T1000 (cell line): ENCODE results near the gene ST3GAL4.
"Not testable (repeated sequence)": the region's sequence is repeated elsewhere in the genome, so short reads cannot be mapped to it uniquely, and the experiment has no call there.

Experiments
- DNase-seq: peaks from one replicate; lab custom pipeline; 2025; ENCODE audit warnings: mixed read lengths; lab: John Stamatoyannopoulos, UW

The ST3GAL4 gene

DNA sequence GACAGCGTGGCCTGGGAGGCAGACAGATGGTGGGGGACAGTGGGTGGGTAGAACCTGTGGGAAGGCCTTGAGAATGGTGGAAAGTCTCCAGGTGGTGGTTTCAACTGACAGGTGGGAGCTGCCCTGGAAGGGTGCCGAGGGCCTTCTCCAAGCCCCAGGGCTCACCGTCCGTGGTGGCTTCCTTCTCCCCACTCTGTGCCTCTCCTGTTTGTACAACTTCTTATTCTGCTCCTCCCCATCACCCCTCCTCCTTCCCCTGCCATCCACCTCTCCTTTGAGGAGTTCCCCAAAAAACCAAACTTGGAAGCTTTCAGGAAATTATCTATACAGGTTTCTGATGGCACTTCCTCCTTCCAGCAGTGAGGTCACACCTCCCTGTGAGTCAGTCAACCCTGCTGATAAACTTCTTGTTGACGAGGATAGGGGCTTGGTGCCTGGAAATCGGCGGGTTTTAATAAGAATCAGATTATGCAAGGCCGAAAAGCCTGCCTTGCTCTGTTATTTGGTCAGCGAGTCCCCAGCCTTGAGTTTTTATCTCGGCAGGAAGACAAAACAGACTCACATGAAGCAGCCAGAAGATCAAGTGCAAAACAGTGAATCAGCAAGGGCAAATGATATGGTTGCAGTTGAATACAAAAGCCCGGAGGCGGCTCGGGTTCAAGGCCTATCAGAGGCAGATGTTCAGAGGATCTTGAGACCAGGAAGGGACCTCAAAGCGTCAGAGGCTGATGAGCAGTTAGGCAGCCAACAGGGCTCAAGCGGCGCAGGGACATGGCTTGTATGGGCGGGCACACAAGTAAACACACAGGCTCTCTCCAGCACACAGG, 9.5 kb upstream of the ST3GAL4 start:
- DNase-seq = peak; percentile 10

GRCh38 chr11:126346586-126346940, 8.9 kb upstream of the ST3GAL4 start:
- DNase-seq = no peak

DNA sequence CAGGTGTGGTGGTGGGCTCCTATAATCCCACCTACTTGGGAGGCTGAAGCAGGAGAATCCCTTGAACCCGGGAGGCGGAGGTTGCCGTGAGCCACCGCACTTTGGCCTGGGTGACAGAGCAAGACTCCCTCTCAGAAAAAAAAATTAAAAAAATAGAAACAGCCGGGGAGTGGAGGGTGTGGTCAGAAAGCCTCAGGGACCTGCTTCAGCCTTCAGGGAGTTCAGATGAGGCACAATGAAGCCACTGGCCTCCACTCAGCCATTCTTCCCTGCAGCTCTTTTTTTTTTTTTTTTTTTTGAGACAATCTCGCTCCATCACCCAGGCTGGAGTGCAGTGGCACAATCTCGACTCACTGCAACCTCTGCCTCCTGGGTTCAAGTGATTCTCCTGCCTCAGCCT, 8.5 kb upstream of the ST3GAL4 start:
- not testable (repeated sequence) for DNase-seq

DNA sequence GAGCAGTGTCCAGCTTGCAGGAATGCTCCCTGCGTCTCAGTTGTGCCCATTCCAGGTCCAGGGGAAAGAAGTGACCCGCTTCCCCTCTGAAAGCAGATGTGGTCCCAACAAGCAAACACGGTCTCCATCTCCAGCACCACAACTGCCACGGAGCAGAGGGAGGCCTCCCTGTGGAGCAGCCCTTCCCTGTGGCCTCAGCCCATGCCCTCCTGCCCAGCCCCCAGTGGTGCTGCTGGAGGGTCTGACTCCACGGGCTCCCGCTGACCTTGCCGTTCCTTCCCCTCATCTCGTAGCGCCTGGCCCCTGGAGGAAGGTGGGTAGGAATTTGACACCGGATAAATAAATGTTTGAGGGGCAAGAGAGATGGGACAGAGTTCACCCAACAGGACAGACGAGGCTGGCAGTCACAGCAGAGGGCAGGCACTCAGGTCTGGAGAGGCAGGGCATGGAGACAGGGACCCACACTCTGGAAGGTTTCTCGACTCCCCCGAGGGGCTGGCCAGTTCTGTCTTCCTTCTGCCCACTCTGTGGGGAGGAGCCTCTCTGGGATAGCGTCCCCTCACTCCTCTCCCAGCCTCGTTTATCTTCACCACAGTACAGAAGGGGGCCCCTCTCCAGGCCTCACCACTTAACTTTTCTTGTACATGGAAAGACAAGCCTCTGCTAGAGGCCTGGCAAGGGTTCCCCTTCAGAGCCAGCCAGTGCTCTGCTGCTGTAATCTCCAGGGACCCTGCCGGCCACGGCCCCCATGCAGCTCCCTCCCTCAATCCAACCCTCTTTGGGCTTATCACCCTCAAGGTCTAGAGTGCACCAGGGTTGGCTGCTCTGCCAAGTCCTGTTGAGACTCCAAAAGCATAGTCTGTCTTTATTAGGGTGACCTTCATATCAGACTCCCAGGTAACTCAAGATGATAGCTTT, 7.5 kb upstream of the ST3GAL4 start:
- DNase-seq = no peak

GRCh38 chr11:126348806-126349582, 6.5 kb upstream of the ST3GAL4 start:
- no peak for DNase-seq

- DNase-seq = no peak
Observed at GRCh38 chr11:126350836-126351235, 4.7 kb upstream of the ST3GAL4 start.

- no peak for DNase-seq
Observed at GRCh38 chr11:126352163-126352562, 3.3 kb upstream of the ST3GAL4 start.

DNA sequence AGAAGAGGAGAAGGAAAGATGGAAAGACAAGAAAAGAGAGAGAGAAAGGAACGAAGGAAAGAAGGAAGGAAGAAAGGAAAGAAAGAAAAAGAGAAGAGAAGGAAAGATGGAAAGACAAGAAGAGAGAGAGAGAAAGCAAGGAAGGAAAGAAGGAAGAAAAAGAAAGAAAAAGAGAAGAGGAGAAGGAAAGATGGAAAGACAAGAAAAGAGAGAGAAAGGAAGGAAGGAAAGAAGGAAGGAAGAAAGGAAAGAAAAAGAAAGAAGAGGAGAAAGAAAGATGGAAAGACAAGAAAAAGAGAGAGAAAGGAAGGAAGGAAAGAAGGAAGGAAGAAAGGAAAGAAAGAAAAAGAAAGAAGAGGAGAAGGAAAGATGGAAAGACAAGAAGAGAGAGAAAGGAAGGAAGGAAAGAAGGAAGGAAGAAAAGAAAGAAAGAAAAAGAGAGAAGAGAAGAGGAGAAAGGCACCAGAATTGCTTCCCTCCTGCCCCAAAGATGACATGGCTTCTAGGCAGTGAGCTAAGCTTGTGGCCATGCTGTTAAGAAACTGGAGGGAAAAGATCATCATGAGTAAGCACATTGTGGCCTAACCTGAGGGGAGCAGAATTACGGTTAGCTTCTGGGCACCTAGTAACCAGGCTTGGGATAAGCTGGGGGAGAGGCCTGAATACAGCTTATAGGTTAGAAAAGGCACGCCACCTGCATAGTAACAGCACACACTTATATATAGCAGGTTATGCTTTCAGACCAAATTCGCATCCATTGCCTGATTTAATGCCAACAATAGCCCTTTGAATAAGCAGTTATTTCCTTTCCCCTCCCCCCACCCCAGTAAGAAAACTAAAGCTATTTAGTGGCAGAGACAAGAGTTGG, 2.3 kb upstream of the ST3GAL4 start:
- DNase-seq = peak; percentile 8

DNA sequence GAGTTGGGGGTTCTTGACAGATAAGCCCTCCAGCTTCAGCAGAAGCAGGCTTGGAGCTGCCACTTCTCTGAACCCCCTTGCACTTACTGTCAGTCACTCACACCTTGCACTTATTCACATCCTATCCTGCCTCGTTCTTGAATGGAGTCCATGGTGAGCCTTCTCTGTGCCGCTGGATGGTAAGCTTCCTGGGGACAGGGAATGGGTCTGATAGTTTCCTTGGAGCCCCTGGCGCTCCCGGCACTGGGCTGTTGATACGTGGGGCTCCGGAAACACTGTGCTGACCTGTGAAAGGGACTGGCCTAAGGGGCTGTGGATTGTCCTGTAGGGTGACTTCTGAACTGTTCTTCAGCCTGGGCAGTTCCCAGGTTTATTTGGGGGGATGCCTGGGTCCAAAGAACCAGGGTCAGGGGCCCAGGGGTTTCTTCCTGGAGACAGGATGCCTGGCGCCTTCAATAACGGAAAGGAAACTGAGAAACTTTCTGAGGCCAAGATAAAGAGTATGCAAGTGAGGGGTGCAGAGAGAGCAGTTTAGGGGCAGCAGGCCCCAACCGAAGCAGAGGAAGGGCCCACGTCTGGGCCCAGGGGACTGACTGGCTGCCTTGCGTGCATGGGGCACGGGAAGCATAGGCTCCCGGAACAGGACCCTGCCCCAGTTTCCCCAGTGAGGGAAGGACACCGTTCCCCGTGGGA, 709 bp upstream of the ST3GAL4 start:
- DNase-seq = no peak

GRCh38 chr11:126355926-126356897, 726 bp downstream of the ST3GAL4 start:
- DNase-seq = peak; percentile 33

DNA sequence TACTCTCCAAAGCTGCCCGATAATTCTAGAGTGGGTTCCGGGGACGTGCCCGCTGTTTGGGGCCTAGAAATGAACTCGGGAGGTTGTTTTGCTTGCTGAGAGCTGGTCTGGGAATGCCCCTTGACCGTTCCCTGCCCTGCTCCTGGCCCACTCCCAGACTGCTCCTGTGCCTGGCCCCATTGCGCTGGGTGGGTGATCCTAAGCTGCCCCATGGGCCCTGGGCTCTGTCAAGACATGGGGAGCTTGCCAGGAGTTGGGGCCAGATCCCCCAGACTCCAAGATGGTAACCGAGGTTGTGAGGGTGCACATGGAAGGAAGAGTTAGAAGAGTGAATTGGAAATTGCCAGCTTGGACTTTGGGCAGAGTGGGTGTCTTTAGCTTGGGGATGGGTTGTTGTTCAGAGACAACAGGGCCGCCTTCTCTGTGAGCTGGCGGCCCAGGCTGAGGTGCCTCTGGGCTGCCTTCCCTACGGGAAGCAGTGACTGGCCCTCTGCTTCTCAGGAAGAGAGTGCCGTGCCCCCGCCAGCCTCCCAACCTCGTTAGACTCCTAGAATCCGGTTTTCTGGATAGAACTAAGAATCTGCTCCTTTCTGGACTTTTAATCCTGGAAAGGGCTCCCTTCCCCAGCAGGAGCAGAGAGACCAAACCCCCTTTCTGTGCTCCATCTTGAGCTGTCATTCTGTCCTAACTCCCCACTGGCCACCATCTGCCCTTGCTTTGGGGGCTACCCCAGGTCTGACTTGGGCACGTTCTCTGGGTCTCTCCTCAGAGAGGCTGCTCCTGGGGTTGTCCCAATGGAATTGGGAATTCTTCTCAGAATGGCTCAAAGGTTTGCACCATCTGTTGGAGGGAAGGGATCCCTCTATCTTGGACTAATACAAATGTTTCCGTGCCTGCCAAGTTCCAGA, 1.8 kb downstream of the ST3GAL4 start:
- DNase-seq = no peak

DNA sequence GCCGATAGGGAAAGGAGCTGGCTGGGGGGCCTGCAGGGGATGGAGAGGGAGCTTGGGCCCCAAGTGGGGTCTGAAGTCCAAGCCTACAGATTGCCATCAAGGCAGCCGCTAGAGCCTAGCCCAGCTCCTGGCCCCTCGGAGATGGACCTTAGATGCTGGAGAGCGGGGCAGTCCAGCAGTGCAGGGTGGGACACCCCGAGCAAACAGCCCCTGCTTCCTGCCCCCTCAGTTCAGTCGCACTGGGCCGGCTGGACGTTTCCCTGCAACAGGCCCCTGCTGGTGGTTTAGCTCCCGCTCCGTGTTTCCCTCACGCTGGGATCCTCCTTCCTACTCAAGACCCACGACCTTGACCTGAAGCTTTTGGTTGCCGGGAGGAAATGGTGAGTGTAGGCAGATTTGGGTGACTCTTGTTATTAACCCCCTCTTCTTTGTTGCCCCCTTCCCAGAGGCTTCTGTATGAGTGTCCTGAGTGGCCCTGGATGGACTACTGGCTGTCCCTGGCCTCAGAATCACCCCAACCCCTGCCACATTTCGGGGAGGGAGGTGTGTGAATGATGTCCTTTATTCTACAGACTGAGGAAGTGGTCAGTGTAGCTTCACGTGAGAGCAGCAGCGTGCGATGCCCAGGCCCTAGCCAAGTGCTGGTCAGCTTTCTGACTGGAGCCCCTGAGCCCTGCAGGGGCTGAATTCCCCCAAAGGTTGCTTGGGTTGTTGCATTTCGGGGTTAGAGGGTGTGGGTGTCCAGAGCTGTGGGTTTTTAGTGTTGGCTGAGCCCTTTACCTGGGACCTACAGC, 2.7 kb downstream of the ST3GAL4 start:
- no peak for DNase-seq

- DNase-seq = no peak
Observed at GRCh38 chr11:126358763-126359160, 3.3 kb downstream of the ST3GAL4 start.

GRCh38 chr11:126359431-126360048, 4.1 kb downstream of the ST3GAL4 start:
- DNase-seq = no peak

DNA sequence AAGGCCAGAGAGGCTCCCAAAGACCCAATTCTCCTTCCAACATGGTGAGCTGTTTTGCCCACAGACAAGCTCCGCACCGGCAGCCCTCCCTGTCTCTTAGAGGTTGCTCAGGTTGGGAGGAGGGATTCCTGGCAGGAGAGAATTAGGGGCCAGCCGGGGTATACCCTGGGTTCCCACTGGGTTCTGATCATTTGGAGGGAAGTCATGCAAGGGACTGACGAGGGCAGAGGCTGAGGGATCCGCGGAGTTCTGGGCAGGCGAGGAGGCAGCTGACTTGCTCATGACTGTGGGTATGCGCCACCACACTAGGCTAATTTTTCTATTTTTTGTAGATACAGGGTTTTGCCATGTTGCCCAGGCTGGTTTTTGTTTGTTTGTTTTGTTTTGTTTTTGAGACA, 4.6 kb downstream of the ST3GAL4 start:
- DNase-seq = no peak

DNA sequence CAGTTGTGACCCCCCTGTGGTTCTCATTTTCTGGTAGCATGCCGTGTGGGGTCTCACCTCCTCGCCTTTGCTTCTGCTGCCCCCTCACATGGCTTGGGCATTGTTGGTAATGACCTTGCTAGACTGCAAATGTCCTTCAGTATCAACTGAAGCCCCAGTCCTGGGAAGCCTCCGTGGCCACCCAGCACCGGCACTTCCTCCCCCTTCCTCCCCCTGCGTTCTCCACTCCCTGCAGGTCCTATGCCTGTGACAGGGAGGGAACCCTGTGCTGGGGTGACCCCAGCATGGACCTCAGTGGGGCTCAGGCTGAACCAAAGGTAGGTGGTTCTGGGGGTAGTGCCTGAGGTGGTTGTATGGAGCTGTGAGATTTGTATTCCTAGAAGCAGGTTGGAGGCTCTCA, 5.9 kb downstream of the ST3GAL4 start:
- DNase-seq = no peak
